Left ventricle myocardium inferior (tissue), 1 donor: ENCODE results near the gene RADX. TPM values are rescaled to one million over a fixed set of nuclear protein-coding genes. Genes with fewer than 3 reads are reported as not detected.

Experiments used
- DNase-seq: peaks from one replicate; pipeline ENCODE4 v3.0.0-alpha.2; 2020
- H3K27ac ChIP-seq: fragments of 200-600 bp; replicated peaks from 2 replicates; pipeline ENCODE4 v1.8.0; 2021
- H3K27me3 ChIP-seq: fragments of 200-600 bp; 2 replicates; pipeline ENCODE4 v1.8.0; 2021; ENCODE audit warnings: low read depth
- H3K36me3 ChIP-seq: fragments of 200-600 bp; 2 replicates; pipeline ENCODE4 v1.8.0; 2021
- H3K4me1 ChIP-seq: fragments of 200-600 bp; 2 replicates; pipeline ENCODE4 v1.8.0; 2021
- H3K4me3 ChIP-seq: fragments of 200-600 bp; 2 replicates; pipeline ENCODE4 v1.8.0; 2021; ENCODE audit warnings: mild to moderate bottlenecking, moderate library complexity
- H3K9me3 ChIP-seq: fragments of 200-600 bp; replicated peaks from 2 replicates; pipeline ENCODE4 v1.8.0; 2021
- CTCF ChIP-seq: fragments of 200-600 bp; IDR thresholded peaks from 2 replicates; pipeline ENCODE4 v1.8.0; 2021; ENCODE audit warnings: antibody characterized with exemption, mild to moderate bottlenecking, borderline replicate concordance
- intact Hi-C: fragments of 100-400 bp; cut with micrococcal nuclease; formaldehyde crosslinking; loops from one replicate; pipeline ENCODE4 v1.11.0; 2022
- total RNA-seq: library from RNA; stranded (reverse); fragmentation: NEBNext Ultra II Directional; extraction: Animal tissue kit (Norgen Biotek cat#: 25700); gene quantifications from one replicate; pipeline ENCODE4 v1.2.1, GENCODE V29; 2021
- donor health status: DM: no; HTN: yes; CAD: no; lungs with severe emphysema.

Gene RADX
- total RNA-seq, 1 donor from 2014 or later, result 2.3 TPM

GRCh38 chrX:106684207-106684606 lies 72.4 kb downstream of the RADX start:
- no peaks in the 10 kb centered on the region for H3K27me3 ChIP-seq
- H3K36me3 ChIP-seq, result no peaks in the 10 kb centered on the region
- no peak for TF ChIP-seq CTCF
- no peak for DNase-seq
- H3K4me1 ChIP-seq, result no peaks in the 10 kb centered on the region
- no peak overlapping the region for H3K27ac ChIP-seq
- H3K9me3 ChIP-seq, result no peaks in the 10 kb centered on the region
- intact Hi-C loops, result no loop called here
- no peak overlapping the region for H3K4me3 ChIP-seq

GRCh38 chrX:106692425-106693065 lies 80.8 kb downstream of the RADX start:
- no peaks in the 10 kb centered on the region for H3K36me3 ChIP-seq
- no peak for DNase-seq
- H3K4me3 ChIP-seq, result no peak overlapping the region
- H3K4me1 ChIP-seq, result no peaks in the 10 kb centered on the region
- H3K27ac ChIP-seq, result no peak overlapping the region
- TF ChIP-seq CTCF, result no peak
- H3K9me3 ChIP-seq, result no peaks in the 10 kb centered on the region
- H3K27me3 ChIP-seq, result no peaks in the 10 kb centered on the region
- intact Hi-C loops, result no loop called here

- TF ChIP-seq CTCF, result no peak
- Histone ChIP-seq H3K27me3 (no peaks in the 10 kb centered on the region), H3K27ac (no peak overlapping the region), H3K9me3 (no peaks in the 10 kb centered on the region), H3K4me3 (no peak overlapping the region), H3K36me3 (no peaks in the 10 kb centered on the region), H3K4me1 (no peaks in the 10 kb centered on the region)
- DNase-seq, result no peak
- intact Hi-C loops, result no loop called here
Measured at GRCh38 chrX:106696502-106696901, 84.7 kb downstream of the RADX start.

GRCh38 chrX:106698693-106699092 lies 86.9 kb downstream of the RADX start:
- H3K27me3 ChIP-seq, result no peaks in the 10 kb centered on the region
- H3K9me3 ChIP-seq, result no peaks in the 10 kb centered on the region
- no peak for DNase-seq
- no peak overlapping the region for H3K4me3 ChIP-seq
- no peak overlapping the region for H3K27ac ChIP-seq
- no peaks in the 10 kb centered on the region for H3K4me1 ChIP-seq
- no peaks in the 10 kb centered on the region for H3K36me3 ChIP-seq
- TF ChIP-seq CTCF, result no peak
- intact Hi-C loops, result no loop called here

- H3K4me3 ChIP-seq, result no peak overlapping the region
- intact Hi-C loops, result no loop called here
- DNase-seq, result no peak
- no peaks in the 10 kb centered on the region for H3K4me1 ChIP-seq
- no peaks in the 10 kb centered on the region for H3K27me3 ChIP-seq
- no peaks in the 10 kb centered on the region for H3K36me3 ChIP-seq
- H3K27ac ChIP-seq, result no peak overlapping the region
- no peak for TF ChIP-seq CTCF
- H3K9me3 ChIP-seq, result no peaks in the 10 kb centered on the region
Measured at GRCh38 chrX:106702636-106703035, 90.9 kb downstream of the RADX start.
